ENCODE measurements around the gene ADAM10. TPM values are rescaled to one million over a fixed set of nuclear protein-coding genes. Genes with fewer than 3 reads are reported as not detected.

Gene ADAM10
- total RNA-seq, 2 experiments from 2014 or later: 70.7 to 76.3 TPM

DNA sequence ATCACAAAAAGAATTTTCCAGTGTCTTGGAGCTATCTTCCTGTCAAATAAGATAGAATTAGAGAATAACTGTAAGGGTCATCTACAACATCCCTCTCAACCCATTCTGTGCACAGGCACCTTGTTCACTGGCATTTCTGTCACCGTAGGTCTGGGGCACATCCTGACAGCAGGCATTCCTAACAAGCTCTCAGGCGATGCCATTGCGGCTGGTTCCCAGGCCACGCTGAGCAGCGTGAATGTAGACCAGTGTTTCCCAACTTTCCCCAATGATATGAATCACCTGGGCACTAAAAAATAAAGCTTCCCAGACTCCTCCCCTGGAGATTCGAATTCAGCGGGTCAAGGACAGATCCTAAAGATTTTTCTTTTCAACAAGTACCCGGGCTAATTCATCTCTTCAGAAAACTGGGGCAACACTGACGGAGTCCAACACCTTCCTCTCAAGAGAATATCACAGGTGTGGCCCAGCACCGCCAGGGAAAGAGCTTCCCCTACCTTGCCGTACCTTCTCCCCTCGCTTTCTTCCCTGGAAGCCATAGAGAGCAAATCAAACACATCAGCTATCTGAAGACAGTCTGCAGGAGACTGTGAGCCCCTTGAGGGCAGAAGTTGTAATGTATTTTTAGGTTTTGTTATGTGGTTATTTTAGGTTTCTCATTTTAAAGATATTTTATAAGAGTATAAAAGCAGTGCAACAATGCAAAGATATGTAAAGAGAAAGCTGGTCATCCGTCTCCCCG lies 174.3 kb downstream of the ADAM10 start:
- Mint-ChIP-seq H3K27ac (no peak overlapping the region), H3K4me1 (ENCODE audit: low read depth) (peaks cover 6% of the 10 kb centered on the region), H3K27me3 (ENCODE audit: low read depth) (no peaks in the 10 kb centered on the region), H3K9me3 (no peaks in the 10 kb centered on the region), H3K4me3 (no peak overlapping the region), H3K36me3 (ENCODE audit: low read depth) (no peaks in the 10 kb centered on the region)
- CTCF ChIA-PET: interaction anchor here (0.5 to 0.9 kb wide), 5 partner anchors 9 to 786 kb away, joined by 3 to 4 read pairs (median 3); no protein-coding TSS in a partner anchor
- intact Hi-C loops (cut with micrococcal nuclease): no loop called here
- no peak for DNase-seq

DNA sequence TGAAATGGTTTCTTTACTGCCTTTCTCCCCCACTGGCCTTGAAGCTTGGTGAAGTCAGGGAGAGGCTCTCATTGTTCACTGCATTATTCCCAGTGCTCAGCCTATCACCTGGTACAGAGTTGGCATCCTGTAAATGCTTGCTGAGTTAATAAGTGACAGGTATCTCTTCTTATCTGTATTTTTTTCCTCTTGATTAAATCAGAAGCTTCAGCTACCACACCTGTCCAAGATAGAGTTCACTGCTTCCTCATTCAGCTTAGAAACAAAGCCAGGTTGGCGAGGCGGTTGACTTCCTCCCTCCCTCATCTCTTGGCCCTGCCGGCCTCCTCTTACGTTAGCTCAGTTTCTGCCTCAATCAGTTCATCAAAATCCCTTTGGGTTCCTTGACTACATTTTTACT lies 174.9 kb downstream of the ADAM10 start:
- CTCF ChIA-PET: interaction anchor here (0.5 to 0.9 kb wide), 4 partner anchors 10 to 786 kb away, joined by 3 to 4 read pairs (median 3); no protein-coding TSS in a partner anchor
- intact Hi-C loops (cut with micrococcal nuclease): no loop called here
- H3K36me3 Mint-ChIP-seq (ENCODE audit: low read depth): peaks cover 1% of the 10 kb centered on the region
- no peaks in the 10 kb centered on the region for H3K27me3 Mint-ChIP-seq (ENCODE audit: low read depth)
- H3K4me1 Mint-ChIP-seq (ENCODE audit: low read depth): peaks cover 6% of the 10 kb centered on the region
- no peaks in the 10 kb centered on the region for H3K9me3 Mint-ChIP-seq
- no peak for DNase-seq
- H3K4me3 Mint-ChIP-seq: no peak overlapping the region
- no peak overlapping the region for H3K27ac Mint-ChIP-seq

DNA sequence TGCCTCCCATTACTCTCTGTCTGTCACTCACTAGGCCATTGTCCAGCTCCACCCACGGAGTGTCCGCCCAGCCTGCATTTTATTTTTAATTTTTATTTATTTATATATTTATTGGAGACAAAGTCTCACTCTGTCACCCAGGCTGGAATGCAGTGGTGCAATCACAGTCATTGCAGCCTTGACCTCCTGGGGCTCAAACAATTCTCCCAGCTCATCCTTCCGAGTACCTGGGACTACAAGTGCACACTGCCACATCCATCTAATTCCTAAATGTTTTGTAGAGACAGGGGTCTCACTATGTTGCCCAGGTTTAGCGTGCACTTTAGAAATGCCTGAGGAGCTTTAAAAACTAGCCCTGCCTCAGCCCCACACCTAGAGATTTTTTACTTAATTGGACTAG lies 176.2 kb downstream of the ADAM10 start:
- no peak for DNase-seq
- H3K27ac Mint-ChIP-seq: no peak overlapping the region
- CTCF ChIA-PET: no interaction called here

GRCh38 chr15:58572521-58572920 lies 177.0 kb downstream of the ADAM10 start:
- intact Hi-C loops (cut with micrococcal nuclease): no loop called here
- CTCF ChIA-PET: no interaction called here
- Mint-ChIP-seq H3K9me3 (peaks cover 2% of the 10 kb centered on the region), H3K27ac (no peak overlapping the region), H3K4me3 (no peak overlapping the region), H3K27me3 (ENCODE audit: low read depth) (no peaks in the 10 kb centered on the region), H3K36me3 (ENCODE audit: low read depth) (peaks cover 1% of the 10 kb centered on the region), H3K4me1 (ENCODE audit: low read depth) (peaks cover 16% of the 10 kb centered on the region)
- no peak for DNase-seq

More for the DNA sequence above, 176.2 kb downstream of the ADAM10 start:
- H3K27me3 Mint-ChIP-seq (ENCODE audit: low read depth): no peaks in the 10 kb centered on the region
- peaks cover 2% of the 10 kb centered on the region for H3K9me3 Mint-ChIP-seq
- H3K36me3 Mint-ChIP-seq (ENCODE audit: low read depth): peaks cover 1% of the 10 kb centered on the region
- H3K4me1 Mint-ChIP-seq (ENCODE audit: low read depth): peaks cover 10% of the 10 kb centered on the region
- no peak overlapping the region for H3K4me3 Mint-ChIP-seq
- intact Hi-C loops (cut with micrococcal nuclease): no loop called here

DNA sequence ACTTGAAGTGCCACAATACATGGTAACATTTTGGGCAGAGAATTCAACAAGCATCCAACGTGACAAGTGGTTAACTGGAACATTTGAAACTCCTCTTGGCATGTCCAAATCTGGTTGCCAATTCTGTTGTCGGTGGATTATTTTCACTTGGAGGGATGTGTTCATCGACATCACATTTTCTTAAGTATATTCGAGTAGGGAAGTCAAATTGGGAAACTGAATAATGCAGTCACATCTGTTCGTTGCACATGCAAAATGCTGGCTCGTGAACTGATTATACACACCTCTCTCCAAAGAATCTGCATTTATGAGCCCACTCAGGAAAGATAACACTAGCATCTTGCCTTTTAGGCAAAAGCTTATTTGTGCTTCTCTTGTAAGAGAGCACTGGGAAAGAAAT lies 178.0 kb downstream of the ADAM10 start:
- Mint-ChIP-seq H3K4me1 (ENCODE audit: low read depth) (peaks cover 16% of the 10 kb centered on the region), H3K4me3 (no peak overlapping the region), H3K27me3 (ENCODE audit: low read depth) (no peaks in the 10 kb centered on the region), H3K27ac (no peak overlapping the region), H3K9me3 (peaks cover 2% of the 10 kb centered on the region), H3K36me3 (ENCODE audit: low read depth) (peaks cover 1% of the 10 kb centered on the region)
- intact Hi-C loops (cut with micrococcal nuclease): no loop called here
- CTCF ChIA-PET: interaction anchor here (1.1 kb wide), 1 partner anchor 9 kb away, joined by 3 read pairs; no protein-coding TSS in a partner anchor
- DNase-seq: no peak

- peaks cover 10% of the 10 kb centered on the region for H3K4me1 Mint-ChIP-seq (ENCODE audit: low read depth)
- H3K27me3 Mint-ChIP-seq (ENCODE audit: low read depth): no peaks in the 10 kb centered on the region
- peaks cover 1% of the 10 kb centered on the region for H3K36me3 Mint-ChIP-seq (ENCODE audit: low read depth)
- no peak overlapping the region for H3K4me3 Mint-ChIP-seq
- no peak overlapping the region for H3K27ac Mint-ChIP-seq
- CTCF ChIA-PET: interaction anchor here (2.0 kb wide), 1 partner anchor 92 kb away, joined by 4 read pairs; no protein-coding TSS in a partner anchor
- no peak for DNase-seq
- intact Hi-C loops (cut with micrococcal nuclease): no loop called here
- H3K9me3 Mint-ChIP-seq: peaks cover 2% of the 10 kb centered on the region
Measured at GRCh38 chr15:58569455-58569854, 180.1 kb downstream of the ADAM10 start.

DNA sequence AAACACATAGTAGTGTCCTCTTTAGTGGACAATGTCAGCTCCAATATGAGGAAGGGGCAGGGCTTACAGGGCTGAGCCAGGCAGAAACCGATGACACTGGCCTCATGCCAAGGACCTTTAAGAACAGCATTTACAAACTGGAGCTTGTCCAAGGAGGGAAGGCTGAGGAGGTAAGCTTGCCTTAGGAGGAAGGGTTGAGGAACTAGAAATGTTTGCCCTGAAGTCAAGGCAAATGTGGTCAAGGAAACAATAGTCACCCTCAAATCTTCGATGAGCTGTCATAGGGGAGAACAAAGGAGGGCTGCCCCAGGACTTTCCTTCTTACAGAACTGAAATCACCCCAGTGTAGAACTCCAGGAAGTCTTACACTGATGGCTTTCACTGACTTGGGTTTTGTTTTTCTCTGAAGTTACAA lies 181.3 kb downstream of the ADAM10 start:
- CTCF ChIA-PET: interaction anchor here (0.7 to 2.0 kb wide), 3 partner anchors 91 to 239 kb away, joined by 3 to 4 read pairs (median 3); no protein-coding TSS in a partner anchor
- Mint-ChIP-seq H3K27me3 (ENCODE audit: low read depth) (no peaks in the 10 kb centered on the region), H3K9me3 (peaks cover 2% of the 10 kb centered on the region), H3K27ac (no peak overlapping the region), H3K36me3 (ENCODE audit: low read depth) (peaks cover 1% of the 10 kb centered on the region), H3K4me3 (no peak overlapping the region), H3K4me1 (ENCODE audit: low read depth) (peaks cover 10% of the 10 kb centered on the region)
- DNase-seq: peak; percentile 52
- intact Hi-C loops (cut with micrococcal nuclease): no loop called here

GRCh38 chr15:58566029-58566428 lies 183.5 kb downstream of the ADAM10 start:
- no peak overlapping the region for H3K4me3 Mint-ChIP-seq
- intact Hi-C loops (cut with micrococcal nuclease): no loop called here
- H3K27me3 Mint-ChIP-seq (ENCODE audit: low read depth): no peaks in the 10 kb centered on the region
- H3K36me3 Mint-ChIP-seq (ENCODE audit: low read depth): peaks cover 1% of the 10 kb centered on the region
- DNase-seq: no peak
- H3K27ac Mint-ChIP-seq: no peak overlapping the region
- H3K4me1 Mint-ChIP-seq (ENCODE audit: low read depth): peaks cover 10% of the 10 kb centered on the region
- CTCF ChIA-PET: no interaction called here
- peaks cover 2% of the 10 kb centered on the region for H3K9me3 Mint-ChIP-seq

DNA sequence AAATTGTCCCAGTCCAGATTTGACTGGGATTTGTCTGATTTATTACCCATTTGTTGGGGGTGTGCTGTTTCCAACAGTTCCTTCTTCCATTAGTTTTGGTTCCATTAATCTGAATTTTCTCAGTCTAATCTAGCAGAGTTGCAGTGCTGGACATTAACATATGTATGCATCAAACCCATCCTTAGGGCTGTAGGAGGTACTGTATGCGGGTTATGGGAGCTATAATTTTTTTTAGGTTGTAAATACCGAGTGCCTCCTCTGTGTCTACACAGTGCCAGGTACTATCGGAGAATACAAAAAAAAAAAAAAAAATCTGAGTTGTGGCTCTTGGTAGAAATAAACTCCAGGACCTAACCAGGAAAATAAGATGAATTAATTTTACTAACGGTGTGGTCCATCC lies 183.9 kb downstream of the ADAM10 start:
- Mint-ChIP-seq H3K4me1 (ENCODE audit: low read depth) (peaks cover 10% of the 10 kb centered on the region), H3K9me3 (peaks cover 2% of the 10 kb centered on the region), H3K27ac (no peak overlapping the region), H3K27me3 (ENCODE audit: low read depth) (no peaks in the 10 kb centered on the region), H3K4me3 (no peak overlapping the region), H3K36me3 (ENCODE audit: low read depth) (peaks cover 1% of the 10 kb centered on the region)
- DNase-seq: no peak
- intact Hi-C loops (cut with micrococcal nuclease): no loop called here
- CTCF ChIA-PET: no interaction called here

GRCh38 chr15:58564981-58565380 lies 184.5 kb downstream of the ADAM10 start:
- intact Hi-C loops (cut with micrococcal nuclease): no loop called here
- H3K4me3 Mint-ChIP-seq: no peak overlapping the region
- H3K4me1 Mint-ChIP-seq (ENCODE audit: low read depth): peaks cover 10% of the 10 kb centered on the region
- H3K9me3 Mint-ChIP-seq: peaks cover 2% of the 10 kb centered on the region
- no peaks in the 10 kb centered on the region for H3K27me3 Mint-ChIP-seq (ENCODE audit: low read depth)
- H3K27ac Mint-ChIP-seq: no peak overlapping the region
- DNase-seq: no peak
- CTCF ChIA-PET: no interaction called here
- H3K36me3 Mint-ChIP-seq (ENCODE audit: low read depth): no peaks in the 10 kb centered on the region

DNA sequence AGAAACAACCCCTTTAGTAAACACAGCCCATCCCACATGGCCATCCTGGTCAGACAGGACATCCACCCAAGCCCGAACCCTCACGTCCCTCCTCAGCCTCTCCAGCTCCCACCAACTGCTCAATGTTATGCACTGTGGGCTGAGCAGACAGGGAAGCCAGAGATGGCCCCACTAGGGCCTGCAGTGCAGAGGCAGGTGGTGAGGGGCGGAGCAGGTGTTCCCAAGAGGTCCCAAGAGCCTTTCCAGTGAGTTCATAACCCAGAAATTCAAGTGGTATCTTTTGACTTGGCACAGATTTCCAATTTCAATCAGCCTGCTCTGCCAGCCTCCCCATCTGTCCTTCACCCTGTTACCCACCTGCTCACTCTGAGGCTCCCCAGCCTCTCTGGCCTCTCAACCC lies 187.4 kb downstream of the ADAM10 start:
- no peak for DNase-seq

DNA sequence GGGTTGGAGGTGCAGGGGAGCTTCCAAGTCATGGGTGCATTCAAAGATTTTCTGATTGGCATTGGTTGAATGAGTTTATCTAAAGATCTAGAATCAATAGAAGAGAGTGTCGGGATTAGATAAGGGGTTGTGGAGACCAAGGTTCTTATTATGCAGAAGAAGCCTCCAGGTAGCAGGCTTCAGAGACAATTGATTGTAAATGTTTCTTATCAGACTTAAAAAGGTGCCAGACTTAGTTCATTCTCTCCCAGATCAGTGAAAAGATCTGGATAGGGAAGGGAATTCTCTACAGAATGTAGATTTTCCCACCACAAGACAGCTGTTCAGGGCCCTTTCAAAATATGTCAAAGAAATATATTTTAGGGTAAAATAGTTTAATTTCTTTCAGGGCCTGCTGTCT lies 188.2 kb downstream of the ADAM10 start:
- Mint-ChIP-seq H3K27ac (no peak overlapping the region), H3K4me3 (no peak overlapping the region), H3K4me1 (ENCODE audit: low read depth) (no peaks in the 10 kb centered on the region), H3K36me3 (ENCODE audit: low read depth) (no peaks in the 10 kb centered on the region), H3K27me3 (ENCODE audit: low read depth) (no peaks in the 10 kb centered on the region), H3K9me3 (no peaks in the 10 kb centered on the region)
- CTCF ChIA-PET: interaction anchor here (0.6 to 0.9 kb wide), 2 partner anchors 199 to 292 kb away, joined by 3 read pairs; no protein-coding TSS in a partner anchor
- DNase-seq: no peak
- intact Hi-C loops (cut with micrococcal nuclease): no loop called here

More for the DNA sequence above, 187.4 kb downstream of the ADAM10 start:
- CTCF ChIA-PET: no interaction called here
- Mint-ChIP-seq H3K4me3 (no peak overlapping the region), H3K36me3 (ENCODE audit: low read depth) (no peaks in the 10 kb centered on the region), H3K4me1 (ENCODE audit: low read depth) (no peaks in the 10 kb centered on the region), H3K27me3 (ENCODE audit: low read depth) (no peaks in the 10 kb centered on the region), H3K27ac (no peak overlapping the region), H3K9me3 (no peaks in the 10 kb centered on the region)
- intact Hi-C loops (cut with micrococcal nuclease): no loop called here

Data from activated naive CD4-positive, alpha-beta T cell treated with anti-CD3 and anti-CD28 coated beads for 36 hours (primary cell).